Nephron (organoid): ENCODE measurements around the gene OXER1.
A peak's percentile ranks its signal among the peaks of the same experiment; 100 is the strongest.

Experiments
- H3K27ac Mint-ChIP-seq, 3 experiments: 2 replicates each; pipeline ENCODE4 v1.8.0; 2020; ENCODE audit warnings: mixed read lengths in 3 of 3, mild to moderate bottlenecking in 2 of 3, moderate library complexity in 1 of 3
- H3K27me3 Mint-ChIP-seq: 2 replicates; pipeline ENCODE4 v1.8.0; 2021; ENCODE audit warnings: low read depth, mild to moderate bottlenecking, moderate library complexity, mixed read lengths
- H3K36me3 Mint-ChIP-seq: 2 replicates; pipeline ENCODE4 v1.8.0; 2020; ENCODE audit warnings: low read depth, mixed read lengths
- H3K4me1 Mint-ChIP-seq: 2 replicates; pipeline ENCODE4 v1.8.0; 2020; ENCODE audit warnings: mixed read lengths
- H3K4me3 Mint-ChIP-seq, 3 experiments: 2 replicates each; pipeline ENCODE4 v1.8.0; 2020; ENCODE audit warnings: mild to moderate bottlenecking in 3 of 3, mixed read lengths in 3 of 3, moderate library complexity in 2 of 3
- H3K9me3 Mint-ChIP-seq: 2 replicates; pipeline ENCODE4 v1.8.0; 2020; ENCODE audit warnings: mixed read lengths
- TF ChIP-seq, protein P1 (sequence below), 3 experiments: fragments of 200-600 bp; sonication (generic); IDR thresholded peaks; one replicate each; pipeline ENCODE4 v1.5.0; 2021; ENCODE audit warnings: antibody characterized with exemption in 3 of 3; ENCODE audit not compliant: unreplicated experiment in 3 of 3

OXER1 gene

DNA sequence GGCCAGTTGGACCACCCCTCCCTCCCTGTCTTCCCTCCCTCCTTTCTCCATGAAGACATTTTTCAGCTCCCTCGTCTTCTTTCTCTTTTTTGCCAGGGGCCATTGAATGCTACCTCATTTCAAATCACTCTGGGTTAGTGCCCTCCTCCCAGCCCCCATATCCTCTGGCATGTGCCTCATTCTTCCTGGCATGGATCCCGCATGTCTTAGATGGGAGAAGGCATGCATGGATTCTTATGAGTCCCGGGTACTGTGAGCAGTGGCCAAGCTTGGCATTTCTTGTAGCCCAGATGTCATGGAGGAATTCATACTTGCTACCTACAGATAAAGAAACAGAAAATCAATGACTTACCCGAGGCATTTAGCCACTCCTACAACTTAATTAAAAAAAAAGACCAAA lies 37.4 kb upstream of the OXER1 start:
- peak overlapping the region; percentile 20 to 81 (median 79) for H3K27ac Mint-ChIP-seq
- TF ChIP-seq, protein P1, sequence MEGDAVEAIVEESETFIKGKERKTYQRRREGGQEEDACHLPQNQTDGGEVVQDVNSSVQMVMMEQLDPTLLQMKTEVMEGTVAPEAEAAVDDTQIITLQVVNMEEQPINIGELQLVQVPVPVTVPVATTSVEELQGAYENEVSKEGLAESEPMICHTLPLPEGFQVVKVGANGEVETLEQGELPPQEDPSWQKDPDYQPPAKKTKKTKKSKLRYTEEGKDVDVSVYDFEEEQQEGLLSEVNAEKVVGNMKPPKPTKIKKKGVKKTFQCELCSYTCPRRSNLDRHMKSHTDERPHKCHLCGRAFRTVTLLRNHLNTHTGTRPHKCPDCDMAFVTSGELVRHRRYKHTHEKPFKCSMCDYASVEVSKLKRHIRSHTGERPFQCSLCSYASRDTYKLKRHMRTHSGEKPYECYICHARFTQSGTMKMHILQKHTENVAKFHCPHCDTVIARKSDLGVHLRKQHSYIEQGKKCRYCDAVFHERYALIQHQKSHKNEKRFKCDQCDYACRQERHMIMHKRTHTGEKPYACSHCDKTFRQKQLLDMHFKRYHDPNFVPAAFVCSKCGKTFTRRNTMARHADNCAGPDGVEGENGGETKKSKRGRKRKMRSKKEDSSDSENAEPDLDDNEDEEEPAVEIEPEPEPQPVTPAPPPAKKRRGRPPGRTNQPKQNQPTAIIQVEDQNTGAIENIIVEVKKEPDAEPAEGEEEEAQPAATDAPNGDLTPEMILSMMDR (IDR thresholded peaks at IDR 0.05; ENCODE audit: unreplicated experiment in 3 of 3), result no peak
- H3K4me3 Mint-ChIP-seq, result peak overlapping the region in 1 of 3 experiments; percentile 13
- H3K27me3 Mint-ChIP-seq, result no peaks in the 10 kb centered on the region
- H3K36me3 Mint-ChIP-seq, result peaks cover 17% of the 10 kb centered on the region
- H3K9me3 Mint-ChIP-seq, result peaks cover 3% of the 10 kb centered on the region
- H3K4me1 Mint-ChIP-seq, result peaks cover 30% of the 10 kb centered on the region

DNA sequence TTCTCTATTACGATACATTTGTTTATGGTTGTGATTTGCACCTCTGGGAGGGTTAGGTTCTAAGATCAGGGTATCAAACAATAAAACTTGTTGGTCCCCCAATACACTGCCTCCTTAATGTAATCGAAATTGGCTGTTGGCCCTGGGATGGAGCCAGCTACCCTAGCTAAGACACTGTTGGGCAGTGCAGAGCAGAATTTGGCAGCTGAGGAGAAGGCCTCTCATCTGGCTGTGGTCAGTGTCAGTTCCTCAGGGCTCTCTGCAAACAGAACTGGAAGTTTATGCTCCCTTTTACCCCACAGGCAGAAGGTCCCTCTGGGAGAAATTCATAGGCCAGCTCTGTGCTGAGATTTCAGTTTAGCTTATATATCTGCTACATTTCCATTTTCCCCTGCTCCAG lies 37.0 kb upstream of the OXER1 start:
- H3K4me3 Mint-ChIP-seq, result no peak overlapping the region
- no peaks in the 10 kb centered on the region for H3K27me3 Mint-ChIP-seq
- peaks cover 3% of the 10 kb centered on the region for H3K9me3 Mint-ChIP-seq
- peaks cover 19% of the 10 kb centered on the region for H3K36me3 Mint-ChIP-seq
- peak overlapping the region; percentile 20 to 81 (median 79) for H3K27ac Mint-ChIP-seq
- H3K4me1 Mint-ChIP-seq, result peaks cover 31% of the 10 kb centered on the region
- TF ChIP-seq, protein P1 (IDR thresholded peaks at IDR 0.05; ENCODE audit: unreplicated experiment in 3 of 3), result no peak

DNA sequence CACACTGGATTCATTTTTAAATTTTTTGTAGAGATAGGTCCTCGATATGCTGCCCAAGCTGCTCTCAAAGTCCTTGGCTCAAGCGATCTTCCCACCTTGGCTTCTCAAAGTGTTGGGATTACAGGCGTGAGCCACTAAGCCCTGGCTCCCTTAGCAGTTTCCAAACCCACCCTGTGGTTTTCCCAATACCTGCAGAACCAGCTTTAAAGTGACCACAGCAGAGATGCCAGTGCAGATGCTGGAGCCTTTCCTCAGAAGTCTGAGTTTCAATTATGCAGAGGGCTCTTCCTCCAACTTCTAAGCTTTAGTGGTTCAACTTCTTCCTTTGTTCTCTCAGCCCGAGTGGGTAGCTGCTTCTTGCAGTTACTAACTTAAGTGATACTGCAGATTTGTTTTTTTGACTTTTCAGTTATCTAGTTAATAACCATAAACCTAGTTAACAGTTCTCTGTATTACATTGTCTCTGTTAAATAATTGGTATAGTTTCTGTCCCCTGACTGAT lies 36.6 kb upstream of the OXER1 start:
- H3K4me3 Mint-ChIP-seq, result no peak overlapping the region
- H3K4me1 Mint-ChIP-seq, result peaks cover 35% of the 10 kb centered on the region
- peak overlapping the region; percentile 20 to 81 (median 79) for H3K27ac Mint-ChIP-seq
- TF ChIP-seq, protein P1 (IDR thresholded peaks at IDR 0.05; ENCODE audit: unreplicated experiment in 3 of 3), result no peak
- H3K9me3 Mint-ChIP-seq, result peaks cover 3% of the 10 kb centered on the region
- no peaks in the 10 kb centered on the region for H3K27me3 Mint-ChIP-seq
- H3K36me3 Mint-ChIP-seq, result peaks cover 23% of the 10 kb centered on the region

DNA sequence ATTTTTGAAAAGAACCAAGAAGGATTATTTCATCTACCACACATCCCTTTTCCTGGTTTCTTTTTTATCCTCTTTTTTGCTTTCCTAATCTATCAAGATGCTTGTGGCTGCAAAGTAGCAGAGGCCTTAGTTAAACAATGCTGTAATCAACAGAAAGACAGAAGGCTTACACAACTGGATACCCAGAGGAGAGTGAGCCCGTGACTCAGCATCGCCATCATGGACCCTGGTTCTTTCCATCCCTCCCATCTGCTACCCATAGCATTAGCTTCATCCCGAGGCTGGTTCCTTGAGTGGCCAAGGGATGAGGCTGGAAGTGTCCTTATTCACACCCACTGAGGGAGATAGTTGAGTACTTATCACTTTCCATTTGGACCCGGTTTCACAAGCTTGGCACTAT lies 35.9 kb upstream of the OXER1 start:
- H3K36me3 Mint-ChIP-seq, result peaks cover 25% of the 10 kb centered on the region
- H3K27me3 Mint-ChIP-seq, result no peaks in the 10 kb centered on the region
- TF ChIP-seq, protein P1 (IDR thresholded peaks at IDR 0.05; ENCODE audit: unreplicated experiment in 3 of 3), result no peak
- H3K27ac Mint-ChIP-seq, result no peak overlapping the region
- no peak overlapping the region for H3K4me3 Mint-ChIP-seq
- H3K4me1 Mint-ChIP-seq, result peaks cover 32% of the 10 kb centered on the region
- H3K9me3 Mint-ChIP-seq, result peaks cover 3% of the 10 kb centered on the region

DNA sequence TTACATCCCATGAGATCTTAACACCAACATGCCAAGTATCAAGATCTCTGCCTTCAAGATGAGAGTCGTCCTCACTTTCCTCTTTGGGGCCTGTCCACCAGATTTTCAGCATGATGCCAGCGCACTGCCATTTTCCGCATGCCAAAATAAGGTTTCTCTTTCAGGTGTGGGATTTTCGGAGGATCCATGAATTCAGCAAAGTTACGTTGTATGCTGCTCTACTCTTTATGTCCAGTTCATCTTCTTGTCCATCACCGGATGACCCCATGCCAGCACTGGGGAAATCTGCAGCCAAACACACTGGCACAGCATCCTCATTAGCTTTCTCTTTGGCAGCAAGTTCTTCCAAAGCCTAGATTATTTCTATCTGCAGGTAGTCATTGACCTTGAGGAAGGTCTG lies 33.3 kb upstream of the OXER1 start:
- H3K4me3 Mint-ChIP-seq, result no peak overlapping the region
- TF ChIP-seq, protein P1 (IDR thresholded peaks at IDR 0.05; ENCODE audit: unreplicated experiment in 3 of 3), result no peak
- no peaks in the 10 kb centered on the region for H3K27me3 Mint-ChIP-seq
- peaks cover 49% of the 10 kb centered on the region for H3K4me1 Mint-ChIP-seq
- H3K27ac Mint-ChIP-seq, result no peak overlapping the region
- peaks cover 3% of the 10 kb centered on the region for H3K9me3 Mint-ChIP-seq
- peaks cover 23% of the 10 kb centered on the region for H3K36me3 Mint-ChIP-seq
